Neural cell (in vitro differentiated cells): ENCODE results near the gene PMEPA1. TPM values are rescaled to one million over a fixed set of nuclear protein-coding genes. Genes with fewer than 3 reads are reported as not detected.

Experiments used
- H2AFZ ChIP-seq: fragments of 200-600, 300-800 bp; sonication (generic), shearing (Covaris generic); 2 replicates; pipeline ENCODE4 v1.6.0; 2014; ENCODE audit warnings: low read depth, mild to moderate bottlenecking, antibody characterized with exemption, low read length, moderate library complexity
- H3F3A ChIP-seq: fragments of 200-600 bp; shearing (Covaris generic); 2 replicates; pipeline ENCODE4 v1.6.1; 2016; ENCODE audit warnings: mild to moderate bottlenecking, moderate library complexity, mixed read lengths, antibody characterized with exemption, low read length; ENCODE audit not compliant: insufficient read depth, poor library complexity, severe bottlenecking
- H3K27ac ChIP-seq: fragments of 200-600, 300-800 bp; sonication (generic), shearing (Covaris generic); 2 replicates; pipeline ENCODE4 v1.5.1; 2014; ENCODE audit warnings: mild to moderate bottlenecking, low read length, moderate library complexity
- H3K27me3 ChIP-seq: fragments of 300-800, 200-600 bp; sonication (generic), shearing (Covaris generic); 2 replicates; pipeline ENCODE4 v1.6.0; 2014; ENCODE audit warnings: mild to moderate bottlenecking, low read depth, low read length, moderate library complexity; ENCODE audit not compliant: insufficient read depth
- H3K36me3 ChIP-seq: fragments of 300-800, 200-600 bp; sonication (generic), shearing (Covaris generic); 2 replicates; pipeline ENCODE4 v1.5.1; 2014; ENCODE audit warnings: mild to moderate bottlenecking, antibody characterized with exemption, low read length, moderate library complexity; ENCODE audit not compliant: insufficient read depth
- H3K4me2 ChIP-seq: fragments of 300-800, 200-600 bp; sonication (generic), shearing (Covaris generic); 2 replicates; pipeline ENCODE4 v1.6.0; 2014; ENCODE audit warnings: mild to moderate bottlenecking, low read length
- H3K4me3 ChIP-seq: fragments of 300-800, 200-600 bp; sonication (generic), shearing (Covaris generic); 2 replicates; pipeline ENCODE4 v1.5.1; 2014; ENCODE audit warnings: mild to moderate bottlenecking, low read length, moderate library complexity
- H3K79me2 ChIP-seq: fragments of 200-600 bp; shearing (Covaris generic); replicated peaks from 2 replicates; pipeline ENCODE4 v1.6.0; 2014; ENCODE audit warnings: mild to moderate bottlenecking, low read length, moderate library complexity; ENCODE audit not compliant: insufficient read depth
- H3K9ac ChIP-seq: fragments of 300-800, 200-600 bp; sonication (generic), shearing (Covaris generic); 2 replicates; pipeline ENCODE4 v1.6.1; 2016; ENCODE audit warnings: mild to moderate bottlenecking, low read length, mixed read lengths
- H3K9me2 ChIP-seq: fragments of 200-600 bp; shearing (Covaris generic); 2 replicates; pipeline ENCODE4 v1.6.1; 2016; ENCODE audit warnings: mild to moderate bottlenecking, low read length, mixed read lengths; ENCODE audit not compliant: insufficient read depth
- H3K9me3 ChIP-seq: fragments of 200-600, 300-800 bp; sonication (generic), shearing (Covaris generic); 2 replicates; pipeline ENCODE4 v1.6.1; 2016; ENCODE audit warnings: mild to moderate bottlenecking, mixed run types, low read length, moderate library complexity, mixed read lengths
- H4K20me1 ChIP-seq: fragments of 200-600 bp; shearing (Covaris generic); 2 replicates; pipeline ENCODE4 v1.6.1; 2016; ENCODE audit warnings: mild to moderate bottlenecking, mixed run types; ENCODE audit not compliant: insufficient read depth
- EP300 ChIP-seq: fragments of 450-650 bp; conservative IDR thresholded peaks from 2 replicates; pipeline ENCODE4 v1.6.1; 2014; ENCODE audit warnings: antibody characterized with exemption, mild to moderate bottlenecking, moderate library complexity; ENCODE audit not compliant: poor library complexity, severe bottlenecking
- EZH2 ChIP-seq: fragments of 200-600, 300-800 bp; shearing (Covaris generic), sonication (generic); IDR thresholded peaks from 2 replicates; pipeline ENCODE4 v1.6.1; 2014; ENCODE audit warnings: antibody characterized with exemption, low read length, borderline replicate concordance, mild to moderate bottlenecking; ENCODE audit not compliant: insufficient read depth, poor library complexity, severe bottlenecking
- MXI1 ChIP-seq: fragments of 450-650 bp; conservative IDR thresholded peaks from 2 replicates; pipeline ENCODE4 v1.6.1; 2014; ENCODE audit warnings: antibody characterized with exemption, mild to moderate bottlenecking; ENCODE audit not compliant: poor library complexity, severe bottlenecking
- POLR2AphosphoS5 ChIP-seq: IDR thresholded peaks from 2 replicates; pipeline ENCODE4 v1.6.1; 2012
- RAD21 ChIP-seq: fragments of 450-650 bp; conservative IDR thresholded peaks from 2 replicates; pipeline ENCODE4 v1.6.1; 2014; ENCODE audit warnings: antibody characterized with exemption, mild to moderate bottlenecking, moderate library complexity
- SMC3 ChIP-seq: fragments of 450-650 bp; conservative IDR thresholded peaks from 2 replicates; pipeline ENCODE4 v1.6.1; 2014; ENCODE audit warnings: antibody characterized with exemption, mild to moderate bottlenecking, moderate library complexity; ENCODE audit not compliant: poor library complexity
- TAF1 ChIP-seq: IDR thresholded peaks from 2 replicates; pipeline ENCODE4 v1.6.1; 2012; ENCODE audit warnings: low read depth
- polyA plus RNA-seq: library from polyadenylated mRNA; depleted of rRNA; stranded (reverse); fragments of >200 nt; gene quantifications from 2 replicates; pipeline ENCODE4 v1.2.3, GENCODE V29; 2014
- TF ChIP-seq, protein P1 (sequence below): fragments of 450-650 bp; IDR thresholded peaks from 2 replicates; pipeline ENCODE4 v1.5.1; 2014; ENCODE audit warnings: antibody characterized with exemption, mild to moderate bottlenecking, moderate library complexity; ENCODE audit not compliant: poor library complexity, severe bottlenecking
- TF ChIP-seq, protein P2 (sequence below): IDR thresholded peaks from 2 replicates; pipeline ENCODE4 v1.6.1; 2012; ENCODE audit warnings: borderline replicate concordance

Gene PMEPA1
- polyA plus RNA-seq, 1 donor from 2014 or later, result 5.0 TPM

DNA sequence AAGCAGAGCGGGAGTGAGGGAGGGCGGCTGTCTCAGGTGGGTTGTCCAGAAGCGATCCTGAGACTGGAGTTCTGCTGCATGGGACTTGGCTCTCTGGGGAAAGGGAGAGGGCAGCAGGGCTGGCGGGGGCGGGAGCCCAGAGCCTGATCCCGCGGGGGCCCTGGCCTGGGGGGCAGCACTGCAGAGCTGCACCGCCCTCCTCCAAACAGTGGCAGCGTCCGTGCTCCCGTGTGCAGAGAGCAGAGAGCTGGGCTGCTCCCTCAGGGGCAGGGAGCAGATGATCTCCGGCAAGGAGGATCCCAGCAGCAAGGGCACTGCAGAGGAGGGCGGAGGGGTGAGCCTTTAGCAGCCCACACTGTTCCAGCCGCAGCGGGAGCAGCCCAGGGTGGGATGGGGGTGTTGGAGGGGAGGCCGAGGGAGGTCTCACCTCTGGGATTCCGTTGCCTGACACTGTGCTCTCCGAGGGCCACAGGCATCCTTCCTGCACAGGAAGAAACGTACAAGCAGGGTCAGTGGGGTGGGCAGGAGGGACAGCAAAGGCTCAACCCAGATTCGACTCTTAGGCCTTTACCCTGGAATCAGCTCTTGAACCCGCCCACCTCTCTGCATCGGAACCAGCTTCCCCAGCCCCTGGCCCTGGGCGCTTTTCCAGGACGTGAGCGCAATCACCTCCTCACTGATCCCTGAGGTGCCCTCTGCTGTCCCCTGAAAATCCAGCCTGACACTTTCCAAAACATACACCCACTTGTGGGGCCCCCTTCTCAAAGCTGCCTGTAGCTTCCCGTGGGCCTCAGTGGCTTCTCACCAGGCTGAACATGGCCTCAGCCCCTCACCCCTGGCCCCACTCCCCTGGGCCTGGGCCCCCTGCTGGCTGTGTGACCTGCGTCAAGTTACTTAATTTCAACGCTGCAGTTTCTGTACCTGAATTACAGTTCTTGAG is 56.9 kb downstream of the PMEPA1 start:
- TF ChIP-seq, protein P1, sequence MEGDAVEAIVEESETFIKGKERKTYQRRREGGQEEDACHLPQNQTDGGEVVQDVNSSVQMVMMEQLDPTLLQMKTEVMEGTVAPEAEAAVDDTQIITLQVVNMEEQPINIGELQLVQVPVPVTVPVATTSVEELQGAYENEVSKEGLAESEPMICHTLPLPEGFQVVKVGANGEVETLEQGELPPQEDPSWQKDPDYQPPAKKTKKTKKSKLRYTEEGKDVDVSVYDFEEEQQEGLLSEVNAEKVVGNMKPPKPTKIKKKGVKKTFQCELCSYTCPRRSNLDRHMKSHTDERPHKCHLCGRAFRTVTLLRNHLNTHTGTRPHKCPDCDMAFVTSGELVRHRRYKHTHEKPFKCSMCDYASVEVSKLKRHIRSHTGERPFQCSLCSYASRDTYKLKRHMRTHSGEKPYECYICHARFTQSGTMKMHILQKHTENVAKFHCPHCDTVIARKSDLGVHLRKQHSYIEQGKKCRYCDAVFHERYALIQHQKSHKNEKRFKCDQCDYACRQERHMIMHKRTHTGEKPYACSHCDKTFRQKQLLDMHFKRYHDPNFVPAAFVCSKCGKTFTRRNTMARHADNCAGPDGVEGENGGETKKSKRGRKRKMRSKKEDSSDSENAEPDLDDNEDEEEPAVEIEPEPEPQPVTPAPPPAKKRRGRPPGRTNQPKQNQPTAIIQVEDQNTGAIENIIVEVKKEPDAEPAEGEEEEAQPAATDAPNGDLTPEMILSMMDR, result no peak
- TF ChIP-seq, protein P2, sequence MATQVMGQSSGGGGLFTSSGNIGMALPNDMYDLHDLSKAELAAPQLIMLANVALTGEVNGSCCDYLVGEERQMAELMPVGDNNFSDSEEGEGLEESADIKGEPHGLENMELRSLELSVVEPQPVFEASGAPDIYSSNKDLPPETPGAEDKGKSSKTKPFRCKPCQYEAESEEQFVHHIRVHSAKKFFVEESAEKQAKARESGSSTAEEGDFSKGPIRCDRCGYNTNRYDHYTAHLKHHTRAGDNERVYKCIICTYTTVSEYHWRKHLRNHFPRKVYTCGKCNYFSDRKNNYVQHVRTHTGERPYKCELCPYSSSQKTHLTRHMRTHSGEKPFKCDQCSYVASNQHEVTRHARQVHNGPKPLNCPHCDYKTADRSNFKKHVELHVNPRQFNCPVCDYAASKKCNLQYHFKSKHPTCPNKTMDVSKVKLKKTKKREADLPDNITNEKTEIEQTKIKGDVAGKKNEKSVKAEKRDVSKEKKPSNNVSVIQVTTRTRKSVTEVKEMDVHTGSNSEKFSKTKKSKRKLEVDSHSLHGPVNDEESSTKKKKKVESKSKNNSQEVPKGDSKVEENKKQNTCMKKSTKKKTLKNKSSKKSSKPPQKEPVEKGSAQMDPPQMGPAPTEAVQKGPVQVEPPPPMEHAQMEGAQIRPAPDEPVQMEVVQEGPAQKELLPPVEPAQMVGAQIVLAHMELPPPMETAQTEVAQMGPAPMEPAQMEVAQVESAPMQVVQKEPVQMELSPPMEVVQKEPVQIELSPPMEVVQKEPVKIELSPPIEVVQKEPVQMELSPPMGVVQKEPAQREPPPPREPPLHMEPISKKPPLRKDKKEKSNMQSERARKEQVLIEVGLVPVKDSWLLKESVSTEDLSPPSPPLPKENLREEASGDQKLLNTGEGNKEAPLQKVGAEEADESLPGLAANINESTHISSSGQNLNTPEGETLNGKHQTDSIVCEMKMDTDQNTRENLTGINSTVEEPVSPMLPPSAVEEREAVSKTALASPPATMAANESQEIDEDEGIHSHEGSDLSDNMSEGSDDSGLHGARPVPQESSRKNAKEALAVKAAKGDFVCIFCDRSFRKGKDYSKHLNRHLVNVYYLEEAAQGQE, result no peak
- TF ChIP-seq EZH2, result no peak
- no peak for TF ChIP-seq EP300
- no peak for TF ChIP-seq SMC3
- TF ChIP-seq POLR2AphosphoS5, result no peak
- no peak for TF ChIP-seq TAF1
- TF ChIP-seq RAD21, result no peak
- no peak for TF ChIP-seq MXI1
- Histone ChIP-seq H3K36me3 (no peaks in the 10 kb centered on the region), H3K9ac (no peak overlapping the region), H3K9me2 (no peaks in the 10 kb centered on the region), H2AFZ (no peak overlapping the region), H3F3A (no peaks in the 10 kb centered on the region), H3K9me3 (no peaks in the 10 kb centered on the region), H3K27me3 (no peaks in the 10 kb centered on the region), H3K79me2 (no peaks in the 10 kb centered on the region), H3K4me2 (no peak overlapping the region), H3K4me3 (no peak overlapping the region), H3K27ac (no peak overlapping the region), H4K20me1 (no peaks in the 10 kb centered on the region)

DNA sequence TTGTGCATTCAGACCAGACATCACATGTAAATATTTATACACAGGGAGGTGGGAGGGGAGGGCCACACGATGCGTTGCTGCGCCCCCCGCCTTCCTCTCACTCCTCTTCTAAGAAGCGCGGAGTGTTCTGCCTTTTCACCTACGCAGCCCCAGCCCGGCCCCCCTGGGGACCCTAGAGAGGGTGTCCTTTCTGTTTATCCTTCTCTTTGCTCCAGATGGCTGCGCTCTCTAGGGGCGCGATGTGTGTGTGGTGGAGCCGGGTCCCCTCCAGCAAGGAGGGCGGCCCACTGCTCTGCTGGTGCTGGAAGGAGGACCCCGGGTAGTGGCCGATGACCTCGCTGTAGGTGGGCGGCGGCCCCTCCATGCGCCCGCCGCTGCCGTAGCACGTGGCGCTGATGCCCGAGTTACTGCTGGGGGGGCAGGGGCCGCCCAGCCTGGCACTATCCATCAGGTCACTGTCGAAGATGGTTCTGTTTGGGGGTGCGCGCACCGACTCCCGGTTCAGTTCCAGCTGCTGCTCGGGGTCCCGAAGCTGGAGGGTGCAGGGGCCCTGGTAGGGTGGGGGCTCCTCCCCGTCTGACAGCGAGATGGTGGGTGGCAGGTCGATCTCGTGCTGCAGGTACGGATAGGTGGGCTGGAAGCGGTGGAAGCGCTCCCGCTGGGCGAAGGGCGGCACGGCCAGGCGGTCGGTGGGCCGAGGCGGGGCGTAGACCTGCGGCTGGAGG is 57.8 kb downstream of the PMEPA1 start:
- Histone ChIP-seq H3K79me2 (no peaks in the 10 kb centered on the region), H3K27me3 (no peaks in the 10 kb centered on the region), H2AFZ (no peak overlapping the region), H3K9ac (no peak overlapping the region), H3K4me3 (no peak overlapping the region), H3F3A (no peaks in the 10 kb centered on the region), H3K36me3 (no peaks in the 10 kb centered on the region), H4K20me1 (no peaks in the 10 kb centered on the region), H3K9me2 (no peaks in the 10 kb centered on the region), H3K27ac (no peak overlapping the region), H3K4me2 (no peak overlapping the region), H3K9me3 (no peaks in the 10 kb centered on the region)
- TF ChIP-seq RAD21, result no peak
- TF ChIP-seq MXI1, result no peak
